H9 (cell line): Measurements from ENCODE around the gene KCNE1. TPM values are rescaled to one million over a fixed set of nuclear protein-coding genes. Genes with fewer than 3 reads are reported as not detected.
"Not testable (repeated sequence)": the region's sequence is repeated elsewhere in the genome, so short reads cannot be mapped to it uniquely, and the experiment has no call there.

Source experiments
- DNase-seq: peaks from one replicate; pipeline ENCODE4 v3.0.0-alpha.2; 2017
- H2AFZ ChIP-seq: one replicate; pipeline ENCODE4 v1.6.1; 2013; ENCODE audit warnings: mild to moderate bottlenecking, low read length, control low read depth, moderate library complexity
- H2AK5ac ChIP-seq: 2 replicates; pipeline ENCODE4 v1.6.1; 2013; ENCODE audit warnings: low read length, control low read depth, mixed read lengths; ENCODE audit not compliant: insufficient read length
- H2BK120ac ChIP-seq: one replicate; pipeline ENCODE4 v1.6.1; 2013; ENCODE audit warnings: low read depth, mild to moderate bottlenecking, low read length, control low read depth, inconsistent platforms; ENCODE audit not compliant: poor library complexity, severe bottlenecking
- H2BK12ac ChIP-seq: 2 replicates; pipeline ENCODE4 v1.6.1; 2013; ENCODE audit warnings: low read length, control low read depth, mixed read lengths, low read depth; ENCODE audit not compliant: insufficient read length
- H2BK15ac ChIP-seq: 2 replicates; pipeline ENCODE4 v1.6.1; 2013; ENCODE audit warnings: low read depth, low read length, control low read depth
- H2BK20ac ChIP-seq: one replicate; pipeline ENCODE4 v1.6.1; 2013; ENCODE audit warnings: low read depth, mild to moderate bottlenecking, low read length, control low read depth, inconsistent platforms; ENCODE audit not compliant: poor library complexity, severe bottlenecking
- H2BK5ac ChIP-seq: 2 replicates; pipeline ENCODE4 v1.6.1; 2013; ENCODE audit warnings: low read length, control low read depth, mixed read lengths; ENCODE audit not compliant: insufficient read length
- H3K14ac ChIP-seq: 2 replicates; pipeline ENCODE4 v1.6.1; 2013; ENCODE audit warnings: low read length, control low read depth; ENCODE audit not compliant: insufficient read depth
- H3K18ac ChIP-seq: 2 replicates; pipeline ENCODE4 v1.6.1; 2013; ENCODE audit warnings: low read depth, mild to moderate bottlenecking, mixed read lengths, low read length, control low read depth; ENCODE audit not compliant: insufficient read length
- H3K23ac ChIP-seq: 2 replicates; pipeline ENCODE4 v1.6.1; 2013; ENCODE audit warnings: low read length, control low read depth, mixed read lengths, low read depth; ENCODE audit not compliant: insufficient read length
- H3K23me2 ChIP-seq: 2 replicates; pipeline ENCODE4 v1.6.1; 2013; ENCODE audit warnings: low read depth, mild to moderate bottlenecking, mixed read lengths, low read length, control low read depth; ENCODE audit not compliant: insufficient read length, poor library complexity, severe bottlenecking
- H3K27ac ChIP-seq: 2 replicates; pipeline ENCODE4 v1.5.1; 2013; ENCODE audit warnings: low read length, control low read depth, mixed read lengths, low read depth; ENCODE audit not compliant: insufficient read length
- H3K27me3 ChIP-seq: 2 replicates; pipeline ENCODE4 v1.6.1; 2013; ENCODE audit warnings: low read length, control low read depth, inconsistent platforms; ENCODE audit not compliant: insufficient read depth
- H3K4ac ChIP-seq: 2 replicates; pipeline ENCODE4 v1.6.1; 2013; ENCODE audit warnings: low read depth, mild to moderate bottlenecking, control low read depth, inconsistent platforms, low read length, moderate library complexity
- H3K4me1 ChIP-seq: 2 replicates; pipeline ENCODE4 v1.6.1; 2013; ENCODE audit warnings: low read length, control low read depth, inconsistent platforms; ENCODE audit not compliant: insufficient read depth
- H3K4me2 ChIP-seq: 2 replicates; pipeline ENCODE4 v1.6.1; 2013; ENCODE audit warnings: low read length, control low read depth, mixed read lengths; ENCODE audit not compliant: insufficient read length, insufficient read depth
- H3K56ac ChIP-seq: 2 replicates; pipeline ENCODE4 v1.6.1; 2013; ENCODE audit warnings: low read depth, mild to moderate bottlenecking, mixed read lengths, low read length, control low read depth; ENCODE audit not compliant: insufficient read length
- H3K79me1 ChIP-seq: 2 replicates; pipeline ENCODE4 v1.6.1; 2013; ENCODE audit warnings: low read depth, mild to moderate bottlenecking, moderate library complexity, low read length, control low read depth, inconsistent platforms; ENCODE audit not compliant: insufficient read depth, poor library complexity, severe bottlenecking
- H3K79me2 ChIP-seq: 2 replicates; pipeline ENCODE4 v1.6.1; 2013; ENCODE audit warnings: low read length, control low read depth, inconsistent platforms; ENCODE audit not compliant: insufficient read depth
- H3K9ac ChIP-seq: 2 replicates; pipeline ENCODE4 v1.6.1; 2013; ENCODE audit warnings: low read length, control low read depth, mixed read lengths; ENCODE audit not compliant: insufficient read length; ENCODE audit errors: extremely low read depth
- H3K9me3 ChIP-seq: one replicate; pipeline ENCODE4 v1.6.1; 2013; ENCODE audit warnings: low read depth, low read length, inconsistent platforms; ENCODE audit not compliant: control insufficient read depth
- H3T11ph ChIP-seq: one replicate; pipeline ENCODE4 v1.6.1; 2013; ENCODE audit warnings: mild to moderate bottlenecking, low read length, control low read depth, inconsistent platforms
- H4K20me1 ChIP-seq: one replicate; pipeline ENCODE4 v1.6.1; 2013; ENCODE audit not compliant: control insufficient read depth, insufficient read length, insufficient read depth
- H4K5ac ChIP-seq: 2 replicates; pipeline ENCODE4 v1.6.1; 2013; ENCODE audit warnings: low read depth, mild to moderate bottlenecking, mixed read lengths, low read length, control low read depth; ENCODE audit not compliant: insufficient read length
- H4K8ac ChIP-seq: replicated peaks from 2 replicates; pipeline ENCODE4 v1.6.1; 2013; ENCODE audit warnings: low read length, control low read depth, mixed read lengths, low read depth; ENCODE audit not compliant: insufficient read length
- H4K91ac ChIP-seq: 2 replicates; pipeline ENCODE4 v1.6.1; 2013; ENCODE audit warnings: low read depth, mild to moderate bottlenecking, moderate library complexity, mixed read lengths, low read length, control low read depth; ENCODE audit not compliant: insufficient read length
- H3K27ac Mint-ChIP-seq, 3 experiments: 2 replicates in 2 of 3; 3 replicates in 1 of 3; pipeline ENCODE4 v1.8.0; 2020 to 2021; ENCODE audit warnings: mixed read lengths in 3 of 3, mild to moderate bottlenecking in 1 of 3, moderate library complexity in 1 of 3
- H3K27me3 Mint-ChIP-seq: 2 replicates; pipeline ENCODE4 v1.8.0; 2021; ENCODE audit warnings: low read depth, mild to moderate bottlenecking, moderate library complexity, mixed read lengths
- H3K36me3 Mint-ChIP-seq, 3 experiments: 2 replicates in 2 of 3; 3 replicates in 1 of 3; pipeline ENCODE4 v1.8.0; 2020 to 2021; ENCODE audit warnings: low read depth in 3 of 3, mixed read lengths in 3 of 3; ENCODE audit not compliant: insufficient read depth in 1 of 3
- H3K4me1 Mint-ChIP-seq, 2 experiments: 2 replicates each; pipeline ENCODE4 v1.8.0; 2020; ENCODE audit warnings: mixed read lengths in 2 of 2
- H3K4me3 Mint-ChIP-seq, 2 experiments: 2 replicates in 1 of 2; 3 replicates in 1 of 2; pipeline ENCODE4 v1.8.0; 2020 to 2021; ENCODE audit warnings: mild to moderate bottlenecking in 2 of 2, mixed read lengths in 2 of 2, moderate library complexity in 1 of 2
- H3K9me3 Mint-ChIP-seq, 2 experiments: 2 replicates in 1 of 2; 3 replicates in 1 of 2; pipeline ENCODE4 v1.8.0; 2020; ENCODE audit warnings: mild to moderate bottlenecking in 2 of 2, mixed read lengths in 2 of 2, moderate library complexity in 1 of 2
- WGBS: extraction: QIAGEN DNeasy Blood & Tissue Kit; methylation state at CpG from one replicate; pipeline ENCODE4 v1.1.7; 2013; ENCODE audit warnings: missing lambda C conversion rate, low lambda C conversion rate, mixed read lengths; ENCODE audit not compliant: insufficient read length; ENCODE audit errors: extremely low coverage; 5-methylcytosine and 5-hydroxymethylcytosine counted together
- total RNA-seq: library from RNA; stranded (reverse); gene quantifications from 2 replicates; pipeline ENCODE4 v1.2.1, GENCODE V29; 2021

Gene KCNE1
- total RNA-seq, 1 experiment from 2014 or later = 0.28 TPM

DNA sequence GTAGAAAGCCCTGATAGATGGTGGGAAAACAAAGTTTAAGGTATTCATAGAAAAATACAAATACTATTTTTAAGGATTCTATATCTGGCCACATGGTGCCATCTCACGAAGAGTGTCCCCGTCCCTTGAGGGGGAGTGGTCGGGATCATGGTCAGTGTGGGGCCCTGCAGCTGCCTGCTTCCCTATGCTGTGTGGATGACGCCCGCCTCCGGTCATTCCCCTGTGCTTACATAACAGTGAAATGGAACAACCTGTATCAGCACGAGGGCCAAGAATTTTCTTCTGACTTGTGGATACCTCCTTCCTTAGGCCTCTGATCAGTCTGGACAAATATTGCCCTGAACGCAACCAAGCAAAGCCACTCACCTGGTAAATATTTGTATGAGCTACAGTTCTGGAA is 84.7 kb downstream of the KCNE1 start:
- H4K91ac ChIP-seq, H3K27ac ChIP-seq, H3K79me2 ChIP-seq, H3K18ac ChIP-seq, H3K4me3 Mint-ChIP-seq, H4K8ac ChIP-seq, H4K5ac ChIP-seq, H3K4me1 ChIP-seq, DNase-seq, H2AK5ac ChIP-seq, H3K27ac Mint-ChIP-seq, H3K9ac ChIP-seq, H3K14ac ChIP-seq, H3T11ph ChIP-seq, H2AFZ ChIP-seq, H2BK5ac ChIP-seq, H2BK20ac ChIP-seq, H3K23ac ChIP-seq, H3K4me1 Mint-ChIP-seq, H2BK15ac ChIP-seq, H3K4me2 ChIP-seq, H3K9me3 ChIP-seq, H3K4ac ChIP-seq, H3K23me2 ChIP-seq, H4K20me1 ChIP-seq, H3K27me3 ChIP-seq, H3K56ac ChIP-seq, H3K36me3 Mint-ChIP-seq, H2BK120ac ChIP-seq, H3K79me1 ChIP-seq, H3K27me3 Mint-ChIP-seq, H2BK12ac ChIP-seq, H3K9me3 Mint-ChIP-seq: not testable (repeated sequence)
- no CpG with 5 or more reads among the region's 8 CpGs for WGBS

- not testable (repeated sequence) for H3K23ac ChIP-seq, H3K18ac ChIP-seq, H3K79me2 ChIP-seq, H3K56ac ChIP-seq, H3K4me1 Mint-ChIP-seq, H3K4ac ChIP-seq, H3K27ac Mint-ChIP-seq, H4K91ac ChIP-seq, H3K23me2 ChIP-seq, H4K5ac ChIP-seq, H3K27ac ChIP-seq, H4K20me1 ChIP-seq, H3K4me3 Mint-ChIP-seq, H3K4me2 ChIP-seq, H3K9me3 Mint-ChIP-seq, H2BK15ac ChIP-seq, H3K14ac ChIP-seq, H2AK5ac ChIP-seq, H2BK12ac ChIP-seq, H3K4me1 ChIP-seq, H3K9me3 ChIP-seq, H2BK20ac ChIP-seq, H3K27me3 ChIP-seq, H2BK5ac ChIP-seq, H2BK120ac ChIP-seq, H3K9ac ChIP-seq, DNase-seq, H4K8ac ChIP-seq, H3K36me3 Mint-ChIP-seq, H3K79me1 ChIP-seq, H3K27me3 Mint-ChIP-seq, H3T11ph ChIP-seq, H2AFZ ChIP-seq
- no CpG with 5 or more reads among the region's 4 CpGs for WGBS
These were observed 88.2 kb downstream of the KCNE1 start, which contains the start of gene SMIM34 for GRCh38 chr21:34423805-34424204. Gene SMIM34, minus strand, starts transcription at chr21:34423951. Its CDS starts 112 bp downstream, at chr21:34423839.
